ENCODE data around the gene SERPINB3.

- no peak for TF ChIP-seq REST (IDR thresholded peaks at IDR 0.05; ENCODE audit: insufficient replicate concordance, low read depth)
- TF ChIP-seq CTCF (IDR thresholded peaks at IDR 0.05; ENCODE audit: insufficient read depth, low read length): no peak
- no peak for TF ChIP-seq POLR2AphosphoS5 (IDR thresholded peaks at IDR 0.05; ENCODE audit: low read depth)
- no peak for TF ChIP-seq SPI1 (IDR thresholded peaks at IDR 0.05; ENCODE audit: borderline replicate concordance, low read depth)
- no peak for TF ChIP-seq GABPA (IDR thresholded peaks at IDR 0.05; ENCODE audit: low read depth)
Measured at GRCh38 chr18:63683890-63684289, 22.2 kb upstream of the SERPINB3 start.
